H1 (cell line): Measurements from ENCODE around the gene TFAP2C. TPM values are rescaled to one million over a fixed set of nuclear protein-coding genes. Genes with fewer than 3 reads are reported as not detected.

ENCODE experiments used
- CTCF ChIA-PET: fragments of 300-600 bp; sonication (Branson Sonifier 250); formaldehyde crosslinking; loops from one replicate; lab custom pipeline; 2021; ENCODE audit not compliant: partially characterized antibody; lab: Charles Lee
- POLR2A ChIA-PET: fragments of 300-600 bp; sonication (Branson Sonifier 250); formaldehyde crosslinking; loops from one replicate; lab custom pipeline; 2021; ENCODE audit warnings: inconsistent platforms; ENCODE audit not compliant: partially characterized antibody; lab: Charles Lee
- DNase-seq, 2 experiments: peaks; one replicate each; pipeline versions ENCODE4 v3.0.0 to v3.0.0-alpha.2; 2010 to 2022; ENCODE audit warnings: low spot score in 2 of 2, low read depth in 1 of 2, mixed read lengths in 1 of 2
- FAIRE-seq: peaks from 2 replicates; lab custom pipeline; 2011; peaks lifted over from hg19 to GRCh38; lab: Jason Lieb, UNC
- H2AFZ ChIP-seq: 2 replicates; pipeline ENCODE4 v1.8.1; 2012; ENCODE audit warnings: low read length, inconsistent platforms
- H2AK5ac ChIP-seq: 2 replicates; pipeline ENCODE4 v1.6.1; 2013; ENCODE audit warnings: low read depth, low read length
- H2BK120ac ChIP-seq: replicated peaks from 2 replicates; pipeline ENCODE3; 2013; ENCODE audit warnings: low read depth, low read length, inconsistent platforms
- H2BK12ac ChIP-seq: 2 replicates; pipeline ENCODE4 v1.6.1; 2013; ENCODE audit warnings: low read depth, low read length
- H2BK15ac ChIP-seq: 2 replicates; pipeline ENCODE4 v1.6.1; 2013; ENCODE audit warnings: low read length
- H2BK20ac ChIP-seq: 2 replicates; pipeline ENCODE4 v1.6.1; 2013; ENCODE audit warnings: low read length
- H2BK5ac ChIP-seq: 2 replicates; pipeline ENCODE4 v1.6.1; 2013; ENCODE audit warnings: low read depth, low read length
- H3K14ac ChIP-seq: 2 replicates; pipeline ENCODE4 v1.6.1; 2013; ENCODE audit warnings: inconsistent platforms; ENCODE audit not compliant: insufficient read length
- H3K18ac ChIP-seq: 2 replicates; pipeline ENCODE4 v1.6.1; 2013; ENCODE audit warnings: low read length; ENCODE audit errors: extremely low read depth
- H3K23ac ChIP-seq: 2 replicates; pipeline ENCODE4 v1.6.1; 2013; ENCODE audit warnings: inconsistent platforms; ENCODE audit not compliant: insufficient read length
- H3K23me2 ChIP-seq: 2 replicates; pipeline ENCODE4 v1.6.1; 2013; ENCODE audit warnings: low read depth, low read length
- H3K27ac ChIP-seq: 2 replicates; pipeline ENCODE4 v1.6.1; 2011; ENCODE audit warnings: low read depth, low read length, inconsistent platforms
- H3K27me3 ChIP-seq, 4 experiments: replicated peaks in 1 of 4; 1 replicate in 1 of 4; 2 replicates in 3 of 4; pipeline versions ENCODE4 v1.6.1 to v1.8.1; 2011 to 2013; ENCODE audit warnings: low read length in 3 of 4, mild to moderate bottlenecking in 3 of 4, inconsistent platforms in 2 of 4, mixed read lengths in 2 of 4, moderate library complexity in 1 of 4; ENCODE audit not compliant: control insufficient read depth in 3 of 4, insufficient read depth in 3 of 4; ENCODE audit errors: extremely low read depth in 1 of 4
- H3K36me3 ChIP-seq, 4 experiments: 2 replicates each; pipeline versions ENCODE4 v1.6.1 to v1.8.1; 2011 to 2013; ENCODE audit warnings: mild to moderate bottlenecking in 4 of 4, low read length in 3 of 4, moderate library complexity in 2 of 4, control low read depth in 1 of 4, inconsistent platforms in 1 of 4; ENCODE audit not compliant: insufficient read depth in 4 of 4, control insufficient read depth in 2 of 4
- H3K4ac ChIP-seq: replicated peaks from 2 replicates; pipeline ENCODE3; 2013; ENCODE audit warnings: low read length, low read depth, mixed read lengths, inconsistent platforms; ENCODE audit not compliant: insufficient read length
- H3K4me1 ChIP-seq, 4 experiments: replicated peaks in 1 of 4; 1 replicate in 1 of 4; 2 replicates in 3 of 4; pipeline versions ENCODE4 v1.6.1 to v1.8.1; 2011 to 2013; ENCODE audit warnings: low read length in 3 of 4, inconsistent platforms in 2 of 4, mixed read lengths in 1 of 4; ENCODE audit not compliant: insufficient read depth in 4 of 4, control insufficient read depth in 3 of 4
- H3K4me2 ChIP-seq, 2 experiments: 2 replicates each; pipeline versions ENCODE4 v1.6.1 to v1.8.1; 2011 to 2013; ENCODE audit warnings: low read depth in 2 of 2, low read length in 2 of 2, control low read depth in 1 of 2, inconsistent platforms in 1 of 2, mild to moderate bottlenecking in 1 of 2; ENCODE audit not compliant: insufficient read depth in 1 of 2
- H3K4me3 ChIP-seq, 4 experiments: fragments of 200-600, 300-600 bp in 1 of 4; sonication (generic), shearing (Covaris generic), sonication (Bioruptor Twin) in 1 of 4; 2 replicates each; pipeline versions ENCODE4 v1.5.1 to v1.8.1; 2011 to 2016; ENCODE audit warnings: low read length in 4 of 4, low read depth in 3 of 4, control low read depth in 2 of 4, inconsistent platforms in 2 of 4, mild to moderate bottlenecking in 2 of 4, mixed read lengths in 1 of 4, moderate library complexity in 1 of 4; ENCODE audit not compliant: insufficient read depth in 2 of 4; ENCODE audit errors: extremely low read depth in 1 of 4
- H3K56ac ChIP-seq: replicated peaks from 2 replicates; pipeline ENCODE3; 2013; ENCODE audit warnings: low read depth, mild to moderate bottlenecking, mixed read lengths, low read length, inconsistent platforms; ENCODE audit not compliant: insufficient read length
- H3K79me1 ChIP-seq: 2 replicates; pipeline ENCODE4 v1.6.1; 2013; ENCODE audit warnings: low read depth, low read length, control low read depth
- H3K79me2 ChIP-seq, 2 experiments: 2 replicates each; pipeline versions ENCODE4 v1.6.1 to v1.8.1; 2012 to 2013; ENCODE audit warnings: low read length in 2 of 2, mild to moderate bottlenecking in 2 of 2, inconsistent platforms in 1 of 2; ENCODE audit not compliant: insufficient read depth in 2 of 2, control insufficient read depth in 1 of 2
- H3K9ac ChIP-seq, 4 experiments: replicated peaks in 1 of 4; 1 replicate in 1 of 4; 2 replicates in 3 of 4; pipeline versions ENCODE4 v1.6.1 to v1.8.1; 2011 to 2013; ENCODE audit warnings: low read depth in 3 of 4, low read length in 3 of 4, control low read depth in 2 of 4, mild to moderate bottlenecking in 2 of 4, moderate library complexity in 2 of 4, inconsistent platforms in 1 of 4; ENCODE audit errors: extremely low read depth in 1 of 4
- H3K9me3 ChIP-seq, 2 experiments: 2 replicates each; pipeline versions ENCODE4 v1.6.1 to v1.8.1; 2012 to 2013; ENCODE audit warnings: mild to moderate bottlenecking in 2 of 2, moderate library complexity in 2 of 2, control low read depth in 1 of 2, inconsistent platforms in 1 of 2, low read depth in 1 of 2, low read length in 1 of 2, mixed read lengths in 1 of 2; ENCODE audit not compliant: insufficient read depth in 2 of 2
- H4K20me1 ChIP-seq, 2 experiments: replicated peaks in 1 of 2; 2 replicates each; pipeline versions ENCODE3 to v1.8.1; 2011 to 2013; ENCODE audit warnings: inconsistent platforms in 2 of 2, low read length in 2 of 2, mild to moderate bottlenecking in 1 of 2; ENCODE audit not compliant: insufficient read depth in 2 of 2, control insufficient read depth in 1 of 2
- H4K5ac ChIP-seq: 2 replicates; pipeline ENCODE4 v1.6.1; 2013; ENCODE audit warnings: low read length, low read depth, mixed read lengths, inconsistent platforms; ENCODE audit not compliant: insufficient read length
- H4K8ac ChIP-seq: 2 replicates; pipeline ENCODE4 v1.8.0; 2013; ENCODE audit warnings: mild to moderate bottlenecking, moderate library complexity, low read length, inconsistent platforms; ENCODE audit not compliant: insufficient read depth; ENCODE audit errors: extremely low read depth
- H4K91ac ChIP-seq: replicated peaks from 2 replicates; pipeline ENCODE3; 2013; ENCODE audit warnings: low read length, mixed read lengths, inconsistent platforms; ENCODE audit not compliant: insufficient read length
- ATF2 ChIP-seq: IDR thresholded peaks from 2 replicates; pipeline ENCODE4 v1.6.1; 2012; ENCODE audit warnings: low read length, inconsistent platforms
- CREB1 ChIP-seq: IDR thresholded peaks from 2 replicates; pipeline ENCODE4 v1.6.1; 2012; ENCODE audit warnings: inconsistent platforms
- CTBP2 ChIP-seq: IDR thresholded peaks from 2 replicates; pipeline ENCODE4 v1.7.0; 2011; ENCODE audit warnings: borderline replicate concordance, mild to moderate bottlenecking, moderate library complexity, mixed read lengths, low read length; ENCODE audit not compliant: insufficient read depth, insufficient read length
- PHF8 ChIP-seq: fragments of 200-600 bp; sonication (generic); conservative IDR thresholded peaks from 2 replicates; pipeline ENCODE4 v1.7.1; 2012; ENCODE audit warnings: low read depth, mild to moderate bottlenecking, inconsistent platforms, low read length, moderate library complexity
- SIN3A ChIP-seq, 2 experiments: IDR thresholded peaks in 1 of 2; conservative IDR thresholded peaks in 1 of 2; 2 replicates each; pipeline ENCODE4 v1.6.1; 2011 to 2012; ENCODE audit warnings: low read length in 2 of 2, improper control_type of control experiment in 1 of 2, low read depth in 1 of 2, mild to moderate bottlenecking in 1 of 2
- SIRT6 ChIP-seq: IDR thresholded peaks from one replicate; pipeline ENCODE4 v1.7.1; 2012; ENCODE audit warnings: low read length, inconsistent platforms
- TCF12 ChIP-seq: IDR thresholded peaks from 2 replicates; pipeline ENCODE4 v1.6.1; 2011; ENCODE audit warnings: low read depth, mild to moderate bottlenecking, low read length
- WGBS, 2 experiments: shearing (Covaris generic) in 1 of 2; methylation state at CpG; one replicate each; pipeline versions ENCODE4 v1.1.6 to v1.1.7; 2013 to 2015; ENCODE audit warnings: low lambda C conversion rate in 2 of 2, mixed read lengths in 2 of 2, inconsistent platforms in 1 of 2, low coverage in 1 of 2, missing lambda C conversion rate in 1 of 2; ENCODE audit not compliant: insufficient replicate concordance in 2 of 2, insufficient coverage in 1 of 2, insufficient read length in 1 of 2; ENCODE audit errors: extremely low coverage in 1 of 2, missing lambda C conversion rate in 1 of 2; 5-methylcytosine and 5-hydroxymethylcytosine counted together
- polyA plus RNA-seq, 7 experiments: library from polyadenylated mRNA; depleted of rRNA in 3 of 7; stranded (reverse) in 5 of 7; unstranded in 2 of 7; fragments of >200 nt in 5 of 7; fragments of 200-250 nt in 2 of 7; gene quantifications; 1 replicate in 5 of 7; 2 replicates in 1 of 7; 4 replicates in 1 of 7; pipeline versions ENCODE4 v1.2.1 to v1.2.3, GENCODE V29; 2011 to 2013; ENCODE audit warnings: missing spikeins in 2 of 7, mixed read lengths in 2 of 7
- total RNA-seq: library from RNA; stranded (reverse); fragmentation: NEBNext Ultra II Directional; extraction: Animal tissue kit (Norgen Biotek cat#: 25700); gene quantifications from 2 replicates; pipeline ENCODE4 v1.2.1, GENCODE V29; 2021

The TFAP2C gene
- total and polyA plus RNA-seq, 2 of the 8 experiments (the other 6 are each of a cell fraction or from before 2014, with no cell fraction given), result 1.7 to 5.8 TPM

- no peak overlapping the region for H2BK15ac ChIP-seq
- H2BK12ac ChIP-seq, result no peak overlapping the region
- no peak overlapping the region for H4K91ac ChIP-seq
- ChIA-PET POLR2A (interaction anchor here (0.7 kb wide), 1 partner anchor 9 kb away, joined by 3 read pairs; no protein-coding TSS in a partner anchor), CTCF (interaction anchor here (0.6 to 1.6 kb wide), 3 partner anchors 10 to 253 kb away, joined by 3 to 6 read pairs (median 3); no protein-coding TSS in a partner anchor)
- H2BK5ac ChIP-seq, result no peak overlapping the region
- H3K18ac ChIP-seq, result no peak overlapping the region
- no peaks in the 10 kb centered on the region for H3K79me2 ChIP-seq
- H3K9ac ChIP-seq, result no peak overlapping the region
- no peaks in the 10 kb centered on the region for H3K79me1 ChIP-seq
- H3K27ac ChIP-seq, result no peak overlapping the region
- DNase-seq, result no peak
- no peak for TF ChIP-seq TCF12
- no peak for TF ChIP-seq SIRT6
- TF ChIP-seq SIN3A (conservative IDR thresholded peaks at IDR 0.05 in 1 of 2, IDR thresholded peaks at IDR 0.05 in 1 of 2; ENCODE audit: low read depth in 1 of 2, low read length in 2 of 2), result no peak
- no peak for TF ChIP-seq PHF8
- TF ChIP-seq ATF2, result no peak
- TF ChIP-seq CTBP2, result no peak
- no peak for TF ChIP-seq CREB1
- no peak overlapping the region for H3K4me2 ChIP-seq
- no peak overlapping the region for H3K14ac ChIP-seq
- 91% methylated on average over 12 of the region's 12 CpGs; no CpG with 5 or more reads in 1 of the 2 experiments for WGBS, 2 experiments
- no peak overlapping the region for H3K4ac ChIP-seq
- no peaks in the 10 kb centered on the region for H3K9me3 ChIP-seq
- H2AFZ ChIP-seq, result no peak overlapping the region
- H4K5ac ChIP-seq, result no peak overlapping the region
- H3K23me2 ChIP-seq, result no peaks in the 10 kb centered on the region
- H2BK120ac ChIP-seq, result no peak overlapping the region
- no peak for FAIRE-seq
- no peak overlapping the region for H2AK5ac ChIP-seq
- H3K27me3 ChIP-seq, result no peaks in the 10 kb centered on the region
- no peak overlapping the region for H2BK20ac ChIP-seq
- H4K20me1 ChIP-seq, result no peaks in the 10 kb centered on the region
- H3K36me3 ChIP-seq, result no peaks in the 10 kb centered on the region
- no peak overlapping the region for H4K8ac ChIP-seq
- H3K56ac ChIP-seq, result no peak overlapping the region
- H3K4me1 ChIP-seq, result no peaks in the 10 kb centered on the region
- H3K23ac ChIP-seq, result no peak overlapping the region
- no peak overlapping the region for H3K4me3 ChIP-seq
Measured at GRCh38 chr20:56665806-56666205, 36.7 kb downstream of the TFAP2C start.
